ENCODE results near the gene PDE4D.

DNA sequence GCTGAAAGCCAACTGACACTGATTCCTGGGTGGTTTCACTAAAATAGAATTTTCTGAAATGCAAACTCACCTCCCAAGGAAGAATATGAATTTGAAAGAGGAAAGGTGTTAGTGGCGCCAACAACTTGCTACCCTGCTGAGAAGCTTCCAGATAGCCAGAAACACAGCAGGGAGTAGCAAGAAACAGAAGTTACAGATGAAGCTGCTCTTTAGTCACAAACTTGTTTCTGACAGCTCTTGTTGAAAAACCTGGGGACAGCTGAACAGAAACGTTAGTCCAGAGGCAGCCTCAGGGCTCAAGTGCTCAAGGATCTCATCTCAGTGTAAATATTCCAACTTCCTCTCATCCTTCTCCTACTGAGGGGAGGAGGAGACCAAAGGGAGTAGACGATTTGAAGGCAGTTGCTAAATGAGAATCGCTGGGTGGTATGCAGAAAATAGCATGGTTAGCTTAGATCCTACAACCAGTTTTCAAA lies 184.1 kb downstream of the PDE4D start:
- TF ChIP-seq, protein P1, sequence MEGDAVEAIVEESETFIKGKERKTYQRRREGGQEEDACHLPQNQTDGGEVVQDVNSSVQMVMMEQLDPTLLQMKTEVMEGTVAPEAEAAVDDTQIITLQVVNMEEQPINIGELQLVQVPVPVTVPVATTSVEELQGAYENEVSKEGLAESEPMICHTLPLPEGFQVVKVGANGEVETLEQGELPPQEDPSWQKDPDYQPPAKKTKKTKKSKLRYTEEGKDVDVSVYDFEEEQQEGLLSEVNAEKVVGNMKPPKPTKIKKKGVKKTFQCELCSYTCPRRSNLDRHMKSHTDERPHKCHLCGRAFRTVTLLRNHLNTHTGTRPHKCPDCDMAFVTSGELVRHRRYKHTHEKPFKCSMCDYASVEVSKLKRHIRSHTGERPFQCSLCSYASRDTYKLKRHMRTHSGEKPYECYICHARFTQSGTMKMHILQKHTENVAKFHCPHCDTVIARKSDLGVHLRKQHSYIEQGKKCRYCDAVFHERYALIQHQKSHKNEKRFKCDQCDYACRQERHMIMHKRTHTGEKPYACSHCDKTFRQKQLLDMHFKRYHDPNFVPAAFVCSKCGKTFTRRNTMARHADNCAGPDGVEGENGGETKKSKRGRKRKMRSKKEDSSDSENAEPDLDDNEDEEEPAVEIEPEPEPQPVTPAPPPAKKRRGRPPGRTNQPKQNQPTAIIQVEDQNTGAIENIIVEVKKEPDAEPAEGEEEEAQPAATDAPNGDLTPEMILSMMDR (IDR thresholded peaks at IDR 0.05) = no peak
- no peak for TF ChIP-seq POLR2A (IDR thresholded peaks at IDR 0.05)
